Sigmoid colon (tissue), 7 donors: ENCODE measurements around the gene MRPL19. TPM values are rescaled to one million over a fixed set of nuclear protein-coding genes. Genes with fewer than 3 reads are reported as not detected.

Experiments
- DNase-seq: peaks from one replicate; pipeline ENCODE4 v3.0.0-alpha.2; 2019
- H3K27ac ChIP-seq, 4 donors: fragments of 200-600 bp; sonication (generic); one replicate each; pipeline ENCODE4 v1.5.1; 2016 to 2019; ENCODE audit warnings: mild to moderate bottlenecking in 1 of 4
- H3K27me3 ChIP-seq, 3 donors: fragments of 200-600 bp; sonication (generic); one replicate each; pipeline ENCODE4 v1.5.1; 2019; ENCODE audit warnings: mild to moderate bottlenecking in 1 of 3
- H3K36me3 ChIP-seq, 4 donors: fragments of 200-600 bp; sonication (generic); one replicate each; pipeline ENCODE4 v1.5.1; 2016 to 2019
- H3K4me1 ChIP-seq, 4 donors: fragments of 200-600 bp; sonication (generic); one replicate each; pipeline ENCODE4 v1.5.1; 2017 to 2019
- H3K4me3 ChIP-seq, 4 donors: fragments of 200-600 bp; sonication (generic); one replicate each; pipeline ENCODE4 v1.5.1; 2017 to 2019; ENCODE audit warnings: mild to moderate bottlenecking in 2 of 4, moderate library complexity in 1 of 4
- H3K9me3 ChIP-seq, 4 donors: fragments of 200-600 bp in 3 of 4; sonication (generic) in 3 of 4; one replicate each; pipeline versions ENCODE4 v1.5.1 to v1.6.1; 2013 to 2019
- EP300 ChIP-seq, 4 donors: sonication (generic); formaldehyde crosslinking; IDR thresholded peaks; one replicate each; pipeline ENCODE4 v1.6.1; 2017; ENCODE audit warnings: antibody characterized with exemption in 4 of 4
- POLR2A ChIP-seq, 2 donors: fragments of 450-650 bp; IDR thresholded peaks; one replicate each; pipeline ENCODE4 v1.6.1; 2016; ENCODE audit warnings: antibody characterized with exemption in 2 of 2, mild to moderate bottlenecking in 2 of 2, moderate library complexity in 2 of 2
- POLR2AphosphoS5 ChIP-seq, 4 donors: sonication (generic); formaldehyde crosslinking; IDR thresholded peaks; one replicate each; pipeline ENCODE4 v1.6.1; 2017; ENCODE audit warnings: antibody characterized with exemption in 4 of 4
- WGBS, 2 donors: extraction: QIAGEN DNeasy Blood & Tissue Kit; methylation state at CpG; one replicate each; pipeline ENCODE4 v1.1.7; 2013; 5-methylcytosine and 5-hydroxymethylcytosine counted together
- intact Hi-C: fragments of 100-400 bp; cut with DNase I; formaldehyde crosslinking; loops from one replicate; pipeline ENCODE4 v1.15.1; 2023
- polyA plus RNA-seq, 3 donors: library from polyadenylated mRNA; stranded (reverse); fragments of 200-250 nt; gene quantifications; one replicate each; pipeline ENCODE4 v1.2.3, GENCODE V29; 2013
- total RNA-seq, 4 donors: library from RNA; depleted of rRNA; stranded (reverse); fragments of >200 nt; gene quantifications; one replicate each; pipeline ENCODE4 v1.1.0, GENCODE V29; 2016
- TF ChIP-seq, protein P1 (sequence below), 4 experiments: fragments of 450-650 bp in 3 of 4; fragments of 200-600 bp in 1 of 4; IDR thresholded peaks; one replicate each; pipeline ENCODE4 v1.5.1; 2016 to 2019; ENCODE audit warnings: antibody characterized with exemption in 4 of 4, mild to moderate bottlenecking in 3 of 4, moderate library complexity in 2 of 4
- donor health status: healthy with polysubstance abuse.
- donor health status: Bipolar disorder and iron deficiency.
- donor health status: healthy.

Gene MRPL19
- total and polyA plus RNA-seq, 7 donors, result 24.8 to 52.1 (median 36.4) TPM

DNA sequence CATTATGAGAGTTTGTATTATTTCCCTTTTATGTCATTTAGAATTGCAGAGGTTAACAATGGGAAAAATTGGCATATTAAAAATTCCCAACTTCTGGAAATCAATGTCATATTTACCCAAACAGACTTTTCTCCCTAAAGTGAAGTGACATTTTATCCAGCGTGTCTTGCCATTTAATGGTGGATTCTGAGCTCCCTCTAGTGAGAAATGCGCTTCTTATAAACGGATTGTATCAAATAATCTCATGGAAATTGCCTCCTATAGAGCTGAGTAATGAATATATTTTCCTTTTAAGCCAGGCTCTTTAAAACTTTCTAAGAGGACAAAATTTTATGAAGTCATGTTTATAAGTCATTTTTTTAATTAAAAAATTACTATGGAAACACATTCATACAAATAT is 69.8 kb downstream of the MRPL19 start:
- TF ChIP-seq EP300 (IDR thresholded peaks at IDR 0.05), result no peak
- no peak for TF ChIP-seq POLR2AphosphoS5 (IDR thresholded peaks at IDR 0.05)
- TF ChIP-seq, protein P1, sequence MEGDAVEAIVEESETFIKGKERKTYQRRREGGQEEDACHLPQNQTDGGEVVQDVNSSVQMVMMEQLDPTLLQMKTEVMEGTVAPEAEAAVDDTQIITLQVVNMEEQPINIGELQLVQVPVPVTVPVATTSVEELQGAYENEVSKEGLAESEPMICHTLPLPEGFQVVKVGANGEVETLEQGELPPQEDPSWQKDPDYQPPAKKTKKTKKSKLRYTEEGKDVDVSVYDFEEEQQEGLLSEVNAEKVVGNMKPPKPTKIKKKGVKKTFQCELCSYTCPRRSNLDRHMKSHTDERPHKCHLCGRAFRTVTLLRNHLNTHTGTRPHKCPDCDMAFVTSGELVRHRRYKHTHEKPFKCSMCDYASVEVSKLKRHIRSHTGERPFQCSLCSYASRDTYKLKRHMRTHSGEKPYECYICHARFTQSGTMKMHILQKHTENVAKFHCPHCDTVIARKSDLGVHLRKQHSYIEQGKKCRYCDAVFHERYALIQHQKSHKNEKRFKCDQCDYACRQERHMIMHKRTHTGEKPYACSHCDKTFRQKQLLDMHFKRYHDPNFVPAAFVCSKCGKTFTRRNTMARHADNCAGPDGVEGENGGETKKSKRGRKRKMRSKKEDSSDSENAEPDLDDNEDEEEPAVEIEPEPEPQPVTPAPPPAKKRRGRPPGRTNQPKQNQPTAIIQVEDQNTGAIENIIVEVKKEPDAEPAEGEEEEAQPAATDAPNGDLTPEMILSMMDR (IDR thresholded peaks at IDR 0.05), result no peak
- no peak for TF ChIP-seq POLR2A (IDR thresholded peaks at IDR 0.05)
- H3K36me3 ChIP-seq, result no peaks in the 10 kb centered on the region
- no peaks in the 10 kb centered on the region for H3K27me3 ChIP-seq
- intact Hi-C loops, result no loop called here
- H3K9me3 ChIP-seq, result no peaks in the 10 kb centered on the region
- H3K4me1 ChIP-seq, result peaks cover 0 to 2% (median under 1%) of the 10 kb centered on the region in 4 donors
- DNase-seq, result no peak
- WGBS, 2 donors, result 61 to 74% methylated on average over 3 of the region's 3 CpGs
- no peak overlapping the region for H3K4me3 ChIP-seq
- no peak overlapping the region for H3K27ac ChIP-seq

DNA sequence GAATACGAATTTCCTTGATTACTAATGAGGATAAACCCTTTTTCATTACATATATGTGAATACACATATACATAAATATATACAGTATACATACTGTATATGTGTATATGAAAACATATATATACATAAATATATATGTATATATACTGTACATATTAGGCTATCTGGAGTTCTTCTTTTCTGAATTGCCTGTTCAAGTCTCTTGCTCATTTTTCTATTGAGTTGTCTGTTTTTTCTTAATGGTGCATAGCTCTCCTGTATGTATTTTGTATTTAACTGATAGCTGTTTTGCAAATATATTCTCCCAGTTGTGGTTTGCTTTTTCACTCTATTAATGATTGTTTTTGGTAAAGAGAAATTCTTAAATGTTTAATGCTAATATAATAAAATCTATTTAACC is 73.0 kb downstream of the MRPL19 start:
- TF ChIP-seq POLR2A (IDR thresholded peaks at IDR 0.05) (no peak), EP300 (IDR thresholded peaks at IDR 0.05) (no peak), POLR2AphosphoS5 (IDR thresholded peaks at IDR 0.05) (no peak)
- TF ChIP-seq, protein P1 (IDR thresholded peaks at IDR 0.05), result no peak
- intact Hi-C loops, result no loop called here
- Histone ChIP-seq H3K4me3 (no peak overlapping the region), H3K4me1 (no peaks in the 10 kb centered on the region), H3K9me3 (no peaks in the 10 kb centered on the region), H3K27ac (no peak overlapping the region), H3K27me3 (peaks cover 0 to 10% (median 0%) of the 10 kb centered on the region in 3 donors), H3K36me3 (no peaks in the 10 kb centered on the region)
- DNase-seq, result no peak
- WGBS, 2 donors, result 79 to 91% methylated on average over 1 of the region's 1 CpG

DNA sequence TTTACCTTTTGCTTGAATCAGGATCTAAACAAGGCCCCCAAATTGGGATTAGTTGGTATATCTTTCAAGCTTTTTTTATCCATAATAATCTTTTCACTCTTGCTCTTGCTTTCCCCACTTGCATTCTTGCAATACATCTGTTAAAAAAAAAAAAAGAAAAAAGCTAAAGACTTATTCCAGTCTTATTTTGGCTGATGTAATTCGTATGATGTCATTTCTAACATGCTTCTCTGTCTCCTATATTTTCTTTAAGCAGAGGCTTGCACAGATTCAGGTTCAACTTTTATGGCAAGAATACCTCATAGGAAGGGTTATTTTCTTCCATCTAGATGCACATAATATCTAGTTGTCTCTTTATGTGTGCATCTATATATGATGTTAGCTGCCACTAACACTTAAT is 73.9 kb downstream of the MRPL19 start:
- H3K27ac ChIP-seq, result no peak overlapping the region
- TF ChIP-seq, protein P1 (IDR thresholded peaks at IDR 0.05), result no peak
- TF ChIP-seq POLR2A (IDR thresholded peaks at IDR 0.05) (no peak), POLR2AphosphoS5 (IDR thresholded peaks at IDR 0.05) (no peak), EP300 (IDR thresholded peaks at IDR 0.05) (no peak)
- peaks cover 0 to 10% (median 0%) of the 10 kb centered on the region in 3 donors for H3K27me3 ChIP-seq
- WGBS, 2 donors, result 84 to 87% methylated on average over 1 of the region's 1 CpG
- H3K36me3 ChIP-seq, result no peaks in the 10 kb centered on the region
- no peaks in the 10 kb centered on the region for H3K4me1 ChIP-seq
- no peak overlapping the region for H3K4me3 ChIP-seq
- intact Hi-C loops, result no loop called here
- no peaks in the 10 kb centered on the region for H3K9me3 ChIP-seq
- DNase-seq, result no peak

DNA sequence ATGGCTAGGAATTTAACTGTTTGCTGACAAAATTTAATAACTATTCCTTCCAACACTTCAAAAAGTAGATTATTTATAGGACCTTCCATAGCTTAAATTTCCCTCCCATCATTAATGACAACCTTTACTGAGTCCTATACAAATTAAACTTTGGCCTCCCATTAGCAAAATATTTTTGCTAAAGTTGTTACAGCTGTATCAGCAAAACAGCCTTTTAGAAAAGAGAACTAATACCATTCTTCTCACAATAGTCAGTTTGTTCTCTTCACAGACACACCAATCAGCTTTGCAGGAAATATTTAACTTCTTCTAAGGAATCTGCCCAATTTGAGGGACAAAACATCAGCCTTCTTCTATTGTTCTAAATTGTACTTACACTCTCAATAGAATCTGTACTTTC is 76.1 kb downstream of the MRPL19 start:
- H3K9me3 ChIP-seq, result no peaks in the 10 kb centered on the region
- H3K4me3 ChIP-seq, result no peak overlapping the region
- intact Hi-C loops, result no loop called here
- H3K36me3 ChIP-seq, result no peaks in the 10 kb centered on the region
- peaks cover 0 to 10% (median 0%) of the 10 kb centered on the region in 3 donors for H3K27me3 ChIP-seq
- DNase-seq, result no peak
- H3K27ac ChIP-seq, result no peak overlapping the region
- TF ChIP-seq EP300 (IDR thresholded peaks at IDR 0.05), result no peak
- TF ChIP-seq, protein P1 (IDR thresholded peaks at IDR 0.05), result no peak
- TF ChIP-seq POLR2AphosphoS5 (IDR thresholded peaks at IDR 0.05), result no peak
- TF ChIP-seq POLR2A (IDR thresholded peaks at IDR 0.05), result no peak
- H3K4me1 ChIP-seq, result no peaks in the 10 kb centered on the region
